KG1 (cell line): ENCODE data around the gene GJD4.

Experiments used
- DNase-seq: peaks from one replicate; lab custom pipeline; 2025; lab: John Stamatoyannopoulos, UW

GJD4 gene

DNA sequence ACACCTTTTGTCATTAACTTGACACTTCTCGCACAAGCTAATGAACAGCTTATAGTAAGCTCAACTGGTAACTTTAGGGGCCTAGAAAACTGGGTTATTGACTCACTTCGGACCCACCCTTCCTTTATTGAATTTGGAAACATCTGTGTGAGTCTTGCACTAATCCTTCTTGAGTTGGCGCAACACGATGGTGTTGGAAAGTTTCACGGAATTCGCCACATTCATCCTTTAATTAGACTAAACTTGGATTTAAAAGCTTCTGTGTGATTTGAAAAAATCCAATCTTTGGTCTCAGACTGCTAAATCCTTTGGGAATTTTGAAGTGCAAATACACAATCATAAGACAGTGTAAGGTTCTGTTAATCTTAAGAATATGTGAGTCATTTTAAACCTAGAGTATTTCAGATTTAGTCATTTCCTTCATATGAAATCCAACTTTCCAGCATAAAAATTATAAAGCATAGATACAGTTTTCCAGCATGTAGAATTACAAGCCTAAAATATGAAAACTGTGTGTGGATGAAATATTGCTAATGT, 21.9 kb downstream of the GJD4 start:
- no peak for DNase-seq

DNA sequence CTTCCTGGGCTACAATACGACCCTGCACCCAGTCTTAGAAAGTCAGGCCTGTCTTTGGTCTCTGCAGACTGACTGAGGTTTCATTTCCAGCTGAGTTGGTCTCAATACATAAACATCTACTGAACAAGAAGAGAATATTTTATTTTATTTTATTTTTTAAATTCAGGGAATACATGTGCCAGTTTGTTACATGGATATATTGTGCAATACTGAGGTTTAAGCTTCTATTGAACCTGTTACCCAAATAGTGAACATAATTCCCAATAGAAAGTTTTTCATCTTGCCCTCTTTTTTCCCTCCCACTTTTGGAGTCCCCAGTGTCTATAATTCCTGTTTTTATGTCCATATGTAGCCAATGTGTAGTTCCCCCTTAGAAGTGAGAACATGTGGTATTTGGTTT, 26.3 kb downstream of the GJD4 start:
- DNase-seq: no peak

DNA sequence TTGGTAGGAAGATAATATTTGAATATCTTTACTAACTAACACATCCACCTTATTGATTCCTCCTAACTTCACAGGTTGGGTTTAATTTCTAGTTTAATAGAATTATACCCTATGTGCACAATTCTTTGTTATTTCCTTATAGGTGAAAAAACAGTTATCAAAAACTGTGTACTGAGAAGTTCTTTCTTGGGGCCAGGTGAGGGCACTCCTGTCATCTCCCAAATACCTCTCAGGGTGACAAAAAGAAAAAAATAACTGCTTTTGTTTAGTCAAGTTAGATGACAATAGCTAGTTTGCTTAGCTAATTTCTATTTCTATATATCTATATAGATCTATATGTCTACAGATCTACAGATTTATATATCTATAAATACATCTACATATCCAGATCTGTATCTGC, 26.9 kb downstream of the GJD4 start:
- DNase-seq: no peak

DNA sequence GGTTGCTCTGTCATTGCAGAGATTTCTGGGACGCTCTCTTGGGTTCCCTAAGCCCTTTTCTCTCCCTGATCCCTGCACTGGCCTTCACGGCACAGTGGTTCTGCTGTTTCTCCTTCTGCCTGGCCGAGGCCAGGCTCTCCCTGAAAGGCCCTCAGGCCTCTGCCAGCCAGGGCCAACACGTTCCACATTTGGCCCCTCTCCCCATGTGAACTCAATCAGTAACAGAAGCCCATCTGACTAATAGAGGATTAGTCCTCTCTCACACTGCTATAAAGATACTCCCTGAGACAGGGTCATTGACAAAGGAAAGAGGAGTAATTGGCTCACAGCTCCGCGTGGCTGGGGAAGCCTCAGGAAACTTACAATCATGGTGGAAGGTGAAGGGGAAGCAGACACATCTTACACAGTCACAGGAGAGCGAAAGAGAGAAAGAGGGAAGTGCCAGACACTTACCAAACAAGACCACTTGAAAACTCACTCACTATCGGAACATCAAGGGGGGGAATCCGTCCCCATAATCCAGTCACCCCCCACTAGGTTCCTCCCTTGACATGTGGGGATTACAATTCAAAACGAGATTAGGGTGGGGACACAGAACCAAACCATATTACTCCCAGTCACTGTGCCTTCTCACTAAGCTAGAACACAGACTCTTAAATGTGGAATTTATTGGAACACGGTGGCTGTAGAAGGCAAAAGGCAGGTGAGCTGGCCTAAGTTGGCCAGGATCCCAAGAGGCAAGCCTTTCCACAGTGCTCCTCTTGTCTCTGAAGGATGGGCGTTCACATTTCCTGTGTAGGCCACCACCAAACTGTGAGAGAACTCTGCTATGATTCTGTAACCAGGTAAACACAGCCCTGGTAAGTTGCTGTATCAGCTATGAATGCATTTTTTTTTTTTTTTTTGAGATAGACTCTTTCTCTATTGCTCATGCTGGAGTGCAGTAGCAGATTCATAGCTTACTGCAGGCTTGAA, 28.2 kb downstream of the GJD4 start:
- no peak for DNase-seq

DNA sequence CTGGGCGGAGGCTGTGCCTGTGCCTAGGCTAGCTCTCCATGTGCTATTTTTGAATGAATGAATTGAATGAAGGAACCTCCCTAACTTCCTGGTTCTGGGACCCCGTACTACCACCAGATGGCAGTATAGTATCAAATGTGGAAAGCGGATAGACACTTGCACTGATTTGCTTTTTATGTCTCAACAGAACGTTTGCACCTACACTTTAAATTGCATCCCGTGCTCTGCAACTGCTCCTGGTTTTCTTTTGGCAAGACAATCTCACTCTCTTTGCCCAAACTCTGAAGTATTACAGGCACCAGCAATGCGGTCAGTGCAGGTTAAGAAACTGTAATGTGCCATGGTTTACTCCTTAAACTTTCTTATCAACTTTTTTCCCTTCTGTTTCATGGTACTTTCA, 30.4 kb downstream of the GJD4 start:
- peak; percentile 21 for DNase-seq

DNA sequence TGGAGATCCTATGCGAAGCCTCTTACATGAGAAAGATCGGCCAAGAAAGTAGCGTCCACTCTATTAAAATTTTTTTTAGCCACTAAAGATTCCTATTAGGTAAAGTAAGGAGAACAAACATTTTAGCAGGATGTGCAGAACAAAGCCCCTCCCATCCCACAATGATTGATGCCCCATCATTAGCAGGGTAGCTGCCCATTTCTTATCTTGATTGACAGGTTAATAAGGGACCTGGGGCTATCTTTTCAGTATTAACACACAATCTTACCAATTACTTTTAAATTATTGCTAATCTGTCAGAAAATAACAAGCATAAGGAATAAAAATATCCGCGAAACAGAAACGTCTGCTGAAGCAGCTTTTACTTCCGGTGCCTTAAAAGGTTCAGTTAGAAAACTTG, 31.8 kb downstream of the GJD4 start:
- no peak for DNase-seq

DNA sequence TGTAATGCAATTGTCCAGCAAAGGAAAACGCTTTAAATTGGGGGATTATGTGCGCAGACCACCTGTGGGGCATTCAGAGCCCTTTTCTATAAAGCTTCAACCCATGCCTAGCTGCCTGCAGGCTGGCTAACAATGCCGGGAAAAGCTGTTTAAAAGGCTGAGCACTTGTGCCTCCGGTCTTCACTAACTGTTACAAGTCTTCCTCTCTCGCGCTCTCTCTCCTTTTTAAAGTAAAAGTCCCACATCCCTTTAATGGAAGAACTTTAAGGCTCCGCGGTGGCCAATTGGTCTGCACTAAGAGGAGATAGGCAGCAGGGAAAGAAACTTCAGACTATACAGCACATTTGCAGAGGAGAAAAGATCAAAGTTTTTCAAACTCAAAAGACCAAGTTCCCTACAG, 32.3 kb downstream of the GJD4 start:
- no peak for DNase-seq

DNA sequence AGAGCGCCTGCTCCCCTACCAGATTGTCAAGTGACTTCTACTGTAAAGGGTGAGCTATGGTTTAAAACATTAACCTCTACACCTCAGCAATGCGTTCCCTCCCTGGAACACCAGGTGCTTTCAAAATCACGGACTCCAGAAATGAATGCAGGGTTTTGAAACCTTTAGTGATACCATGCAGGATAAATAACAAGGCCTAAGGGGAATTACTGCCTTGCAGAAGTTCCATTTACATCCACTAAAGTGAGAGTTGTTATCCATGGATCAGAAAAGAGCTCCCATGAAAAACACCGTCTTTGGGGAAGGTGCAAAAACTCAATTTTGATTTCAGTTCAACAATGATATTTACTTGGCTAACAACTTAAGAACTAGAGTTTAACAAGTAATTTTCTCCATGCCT, 33.0 kb downstream of the GJD4 start:
- no peak for DNase-seq

DNA sequence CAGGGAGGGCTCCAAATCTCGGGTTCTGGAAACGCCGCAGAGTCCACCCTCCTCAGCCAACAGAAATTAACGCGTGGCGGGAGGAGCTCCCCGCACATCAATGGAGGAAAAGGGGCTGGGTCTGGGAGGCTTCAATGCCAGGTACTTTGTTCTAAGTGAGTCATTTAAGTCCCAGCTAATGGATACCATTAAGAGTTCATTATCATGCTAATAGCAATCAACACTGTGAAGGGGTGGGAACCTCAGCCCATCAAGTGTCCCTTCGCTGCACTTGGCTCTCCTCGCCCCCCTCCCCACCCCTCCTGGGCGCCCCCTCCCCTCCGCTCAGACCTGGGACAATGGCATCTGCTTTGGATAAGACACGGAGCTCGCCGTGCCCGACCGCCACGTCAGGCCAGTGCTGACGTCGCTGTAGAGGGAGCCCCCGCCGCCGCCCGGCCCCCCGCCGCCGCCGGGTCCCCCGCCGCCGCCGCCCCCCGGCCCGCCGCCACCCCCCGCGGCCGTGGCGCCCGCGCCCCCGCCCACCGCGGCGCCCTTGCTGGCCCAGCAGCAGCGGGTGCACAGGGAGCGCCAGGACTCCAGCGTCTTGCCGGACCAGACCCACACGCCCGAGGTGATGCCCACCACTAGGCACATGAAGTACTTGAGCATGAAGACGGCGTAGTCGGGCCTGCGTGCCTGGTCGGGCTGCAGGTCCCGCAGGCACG, 34.0 kb downstream of the GJD4 start:
- DNase-seq: no peak

DNA sequence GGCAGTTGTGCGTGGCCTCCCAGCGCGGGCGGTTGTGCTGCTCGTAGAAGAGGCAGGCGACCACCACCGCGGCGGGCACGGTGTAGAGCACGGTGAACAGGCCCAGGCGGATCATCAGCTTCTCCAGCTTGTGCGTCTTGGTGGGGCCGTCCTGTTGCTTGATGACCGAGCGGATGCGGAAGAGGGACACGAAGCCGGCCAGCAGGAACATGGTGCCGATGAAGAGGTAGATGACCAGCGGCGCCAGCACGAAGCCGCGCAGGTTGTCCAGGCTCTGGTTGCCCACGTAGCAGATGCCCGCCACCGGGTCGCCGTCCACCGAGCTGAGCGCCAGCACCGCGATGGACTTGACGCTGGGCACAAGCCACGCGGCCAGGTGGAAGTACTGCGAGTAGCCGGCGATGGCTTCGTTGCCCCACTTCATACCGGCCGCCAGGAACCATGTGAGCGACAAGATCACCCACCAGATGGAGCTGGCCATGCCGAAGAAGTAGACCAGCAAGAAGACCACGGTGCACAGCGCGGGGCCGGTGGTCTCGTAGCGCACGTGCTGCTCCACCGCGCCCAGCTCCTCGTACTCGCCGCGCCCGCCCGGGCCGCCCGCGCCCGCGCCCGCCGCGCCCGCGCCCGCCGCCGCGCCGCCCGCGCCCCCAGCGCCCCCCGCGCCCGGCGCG, 34.7 kb downstream of the GJD4 start:
- DNase-seq: no peak

DNA sequence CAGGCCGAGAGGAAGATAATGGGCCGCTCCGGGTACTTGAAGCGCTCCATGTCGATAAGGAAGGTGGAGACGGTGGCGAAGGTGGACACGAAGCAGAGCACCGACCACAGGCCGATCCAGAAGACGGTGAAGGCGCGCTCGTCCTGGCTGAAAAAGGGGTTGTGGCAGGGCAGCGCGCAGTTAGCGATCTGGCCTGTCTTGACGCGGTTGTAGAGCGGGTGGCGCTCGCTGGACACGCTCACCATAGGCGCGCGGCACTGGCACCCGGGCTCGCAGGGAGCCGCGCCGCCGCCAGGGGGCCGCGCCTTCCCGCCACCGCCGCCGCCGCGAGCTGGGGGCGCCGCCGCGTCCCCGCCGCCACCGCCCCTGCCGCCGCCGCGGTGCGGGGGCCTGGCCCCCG, 35.3 kb downstream of the GJD4 start:
- no peak for DNase-seq

DNA sequence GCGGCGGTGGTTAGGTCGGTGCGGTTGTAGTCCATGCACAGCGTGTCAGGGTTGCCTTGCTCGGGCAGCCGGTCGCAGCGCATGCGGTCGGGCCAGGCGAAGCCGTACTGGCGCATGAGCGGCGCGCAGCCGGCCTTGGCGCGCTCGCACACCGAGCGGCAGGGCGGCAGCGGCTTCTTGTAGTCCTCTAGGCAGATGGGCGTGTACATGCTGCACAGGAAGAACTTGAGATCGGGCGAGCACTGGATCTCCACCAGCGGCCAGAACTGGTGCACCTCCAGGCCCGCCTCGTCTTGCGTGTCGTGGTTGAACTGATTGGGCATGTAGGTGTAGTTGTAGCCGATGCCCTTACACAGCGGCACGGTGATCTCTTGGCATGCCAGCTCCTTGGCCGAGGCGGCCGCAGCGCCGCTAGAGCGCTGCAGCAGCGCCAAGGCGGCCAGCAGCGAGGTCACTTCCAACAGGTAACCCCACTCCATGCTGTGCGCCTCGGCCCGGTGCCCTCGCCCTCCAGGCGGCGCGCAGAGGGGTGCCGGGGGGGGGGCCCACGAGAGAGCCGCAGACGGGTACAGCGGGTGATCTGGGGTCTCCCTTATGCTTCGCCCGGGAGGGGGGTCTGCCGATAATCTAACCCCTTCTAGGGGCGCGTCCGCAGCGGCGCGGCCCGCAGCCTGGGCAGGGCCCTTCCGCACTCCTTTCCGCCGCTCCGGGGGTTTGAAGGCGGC, 36.0 kb downstream of the GJD4 start:
- DNase-seq: no peak

DNA sequence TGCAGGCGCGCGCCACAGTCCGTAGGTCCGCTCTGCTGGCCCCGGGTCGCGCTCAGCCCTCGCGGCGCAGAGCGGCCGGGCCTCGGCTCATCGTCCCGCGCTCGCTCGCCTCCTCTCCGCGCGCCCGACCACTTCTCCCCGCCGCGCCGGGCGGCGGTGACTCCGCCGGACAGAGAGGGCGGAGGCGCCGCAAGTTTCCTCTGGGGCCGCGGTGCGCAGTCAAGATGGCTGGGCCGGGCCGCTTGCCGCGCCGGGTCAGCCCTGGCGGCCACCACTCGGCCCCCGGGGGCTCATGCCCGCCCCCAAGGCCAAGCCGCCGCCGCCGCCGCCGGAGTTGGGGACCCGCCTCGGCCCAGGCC, 36.5 kb downstream of the GJD4 start:
- no peak for DNase-seq

DNA sequence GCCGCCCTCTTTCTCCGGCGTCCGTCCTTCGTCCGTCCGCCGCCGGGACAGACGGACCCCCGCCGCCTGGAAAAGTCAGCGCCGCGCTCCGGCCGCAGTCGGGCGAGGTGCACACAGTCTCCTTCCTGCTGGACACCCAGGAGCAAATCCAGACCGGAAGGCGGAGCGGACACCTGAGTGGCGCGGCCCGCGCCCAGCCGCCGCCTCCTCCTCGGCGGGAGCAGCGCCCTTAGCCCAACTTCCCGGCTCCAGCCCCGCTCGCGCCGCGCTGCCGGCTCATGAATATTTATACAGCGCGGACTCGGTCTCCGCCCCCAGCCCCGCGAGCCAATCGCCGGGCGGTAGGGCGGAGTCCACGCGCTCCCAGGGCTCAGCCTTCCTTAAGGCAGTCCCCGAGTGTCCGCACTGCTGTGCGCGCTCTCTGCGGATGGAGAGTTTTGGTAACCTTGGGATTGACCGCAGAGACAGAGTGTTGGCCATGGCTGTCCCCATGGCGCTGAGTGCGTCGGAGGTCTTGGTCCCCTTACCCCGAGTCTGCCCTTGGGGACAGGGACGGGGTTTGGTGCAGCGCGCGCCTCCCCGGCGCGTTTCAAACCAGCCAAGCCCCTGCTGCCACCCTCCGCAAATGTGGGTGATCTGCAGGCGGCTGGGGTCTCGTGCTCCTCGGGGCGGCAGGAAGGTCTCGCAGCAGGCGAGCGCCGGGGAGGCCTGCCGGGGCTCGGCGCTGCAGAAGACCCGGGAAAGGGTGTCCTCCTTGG, 37.1 kb downstream of the GJD4 start, which contains the start of gene FZD8:
Gene FZD8 (minus strand): TSS at position 262 of the 758 bp plus-strand sequence. CDS start 867 bp downstream, outside the sequence.
- no peak for DNase-seq

DNA sequence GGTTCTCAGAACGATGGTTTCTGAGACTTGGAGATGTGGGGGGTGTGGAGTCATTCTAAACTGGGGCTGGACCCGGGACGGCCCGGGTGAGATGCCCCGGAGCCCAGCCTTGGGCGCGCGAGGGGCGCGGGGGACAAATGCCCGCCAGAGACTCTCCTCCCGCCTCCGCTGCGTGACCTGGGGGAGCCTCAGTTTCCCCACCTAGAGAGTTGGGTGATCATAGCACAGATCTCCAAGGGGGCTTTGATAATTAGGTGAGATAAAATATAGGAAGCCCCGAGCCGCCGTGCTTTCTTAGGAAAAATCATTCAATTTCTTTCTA, 37.6 kb downstream of the GJD4 start:
- DNase-seq: no peak

DNA sequence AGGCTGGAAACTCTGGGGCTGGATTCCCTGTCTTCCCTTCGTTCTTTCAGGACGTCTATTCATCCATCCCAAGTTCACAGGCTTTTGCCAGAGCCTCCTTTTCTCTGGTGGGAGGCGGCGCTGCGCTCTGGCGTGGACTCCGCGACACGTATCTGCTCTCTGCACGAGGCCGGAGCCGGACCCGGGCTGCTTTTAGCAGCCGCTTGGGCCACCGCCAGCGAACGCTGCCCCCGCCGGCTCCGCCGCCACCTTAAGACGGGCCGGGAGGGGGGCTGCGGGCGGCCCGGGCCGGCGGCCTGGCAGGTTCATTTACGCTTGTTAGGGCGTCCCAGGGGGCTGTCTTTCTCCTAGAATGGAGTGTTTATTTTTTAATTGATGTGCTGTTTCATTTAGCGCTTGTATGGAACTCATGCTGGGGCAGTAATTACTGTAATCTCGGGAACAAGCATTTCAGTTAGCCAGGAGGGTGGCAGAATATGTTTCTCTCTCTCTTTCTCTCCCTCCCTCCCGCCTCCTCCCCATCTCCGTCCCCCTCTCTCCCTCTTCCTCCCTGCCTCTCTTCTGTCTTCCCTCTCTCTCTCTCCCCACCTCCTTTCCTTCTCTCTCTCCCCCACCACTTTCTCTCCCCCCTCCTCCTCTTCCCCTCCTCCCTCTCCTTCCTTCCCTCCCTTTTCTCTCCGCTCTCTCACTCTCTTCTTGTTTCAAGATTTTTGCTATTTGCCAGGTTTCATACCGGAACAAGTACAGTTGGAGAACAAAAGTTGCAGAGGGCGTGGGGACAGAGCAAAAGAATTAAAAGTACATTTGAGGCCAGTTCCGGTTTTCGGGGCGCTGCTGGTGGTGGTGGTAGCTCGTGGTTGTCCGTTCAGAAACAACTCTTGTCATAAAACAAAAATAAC, 38.3 kb downstream of the GJD4 start:
- DNase-seq: no peak

DNA sequence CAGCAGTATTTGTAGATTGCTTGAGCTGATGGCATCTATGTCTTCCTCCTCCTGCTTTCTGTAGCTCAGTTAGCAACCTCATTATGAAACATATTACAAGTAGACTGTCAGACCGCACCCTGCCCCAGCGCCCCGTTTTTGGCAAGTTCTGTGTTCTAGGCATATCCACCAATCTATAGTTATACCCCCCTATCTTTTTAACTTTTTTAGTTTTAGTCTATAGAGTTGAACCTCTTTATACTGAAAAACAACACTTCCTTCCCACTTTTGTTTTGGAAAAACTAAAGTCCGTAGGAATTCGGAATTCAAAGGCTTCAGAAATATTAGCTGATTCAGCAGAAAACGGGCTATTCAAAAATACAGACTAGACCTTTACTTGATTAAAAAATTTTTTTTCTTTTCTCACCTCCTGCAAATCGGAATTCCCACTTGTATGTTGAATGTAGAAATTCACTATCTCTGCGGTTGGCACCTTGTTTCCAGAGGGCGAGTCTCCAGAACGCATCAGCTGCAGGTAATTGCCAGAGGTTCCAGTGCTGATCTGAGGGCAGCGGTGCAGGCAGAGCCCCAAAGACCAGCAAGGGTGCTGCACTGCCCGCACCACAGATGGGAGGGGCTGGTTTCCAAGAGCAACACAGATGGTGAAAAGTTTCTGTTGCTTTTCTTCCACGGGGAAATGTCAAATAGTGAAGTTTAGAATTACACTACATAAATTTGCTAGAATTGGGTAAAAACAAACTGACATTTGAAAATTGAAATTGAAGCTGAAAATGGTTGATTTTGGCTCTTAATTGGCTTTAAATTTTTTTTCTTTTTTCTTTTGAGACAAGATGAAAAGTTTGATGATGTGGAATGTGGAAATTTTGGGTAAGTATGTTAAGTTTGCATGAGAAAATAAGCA, 39.2 kb downstream of the GJD4 start:
- no peak for DNase-seq

DNA sequence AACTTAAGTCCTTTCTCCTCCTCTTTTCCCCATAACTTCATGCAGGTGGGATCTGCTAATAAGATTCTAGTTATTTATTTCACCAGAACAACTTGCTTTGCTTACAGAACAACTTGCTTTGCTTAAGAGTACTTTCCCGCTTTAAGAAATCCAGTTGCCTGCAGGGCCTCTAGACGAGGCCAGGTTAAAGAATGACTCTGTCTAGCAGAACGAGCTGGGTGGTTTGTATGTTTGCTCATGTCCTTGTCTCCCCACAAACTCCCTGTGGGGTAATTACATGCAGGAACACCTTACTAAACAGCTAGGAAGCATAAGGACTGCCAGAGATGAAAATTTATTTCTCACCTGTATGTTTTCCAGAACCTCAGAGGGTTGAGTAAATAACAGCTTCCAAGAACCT, 45.8 kb downstream of the GJD4 start:
- no peak for DNase-seq

DNA sequence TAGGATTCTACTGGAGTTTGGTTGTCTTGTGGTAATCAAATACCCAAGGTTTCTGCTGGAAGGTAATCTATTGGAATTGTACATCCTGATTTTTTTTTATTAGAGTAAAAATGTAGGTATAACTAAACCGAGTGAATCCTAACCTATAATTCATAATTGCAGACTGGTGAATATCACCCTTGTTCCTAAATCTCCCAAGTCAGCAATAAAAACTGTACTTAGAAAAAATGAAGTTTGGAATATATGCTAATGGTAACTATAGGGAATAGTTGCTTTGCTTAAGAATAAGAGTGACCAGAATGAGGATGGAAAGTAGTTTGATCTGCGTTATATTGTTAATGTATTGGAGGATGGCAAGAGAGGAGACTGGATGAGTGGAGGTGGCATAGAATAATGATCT, 47.7 kb downstream of the GJD4 start:
- no peak for DNase-seq
